Gastrocnemius medialis (tissue), 4 donors: Measurements from ENCODE around the gene SYTL1. TPM values are rescaled to one million over a fixed set of nuclear protein-coding genes. Genes with fewer than 3 reads are reported as not detected.
A peak's percentile ranks its signal among the peaks of the same experiment; 100 is the strongest.

Experiments
- ATAC-seq, 2 donors: fragments of 150-250 bp; one replicate each; pipeline ENCODE4 v1.9.1; 2016
- DNase-seq, 2 donors: peaks; one replicate each; pipeline ENCODE4 v3.0.0-alpha.2; 2019
- H3K27ac ChIP-seq, 4 donors: fragments of 200-600 bp; sonication (generic); 1 replicate in 1 of 4; 2 replicates in 3 of 4; pipeline ENCODE4 v1.5.1; 2016 to 2018; ENCODE audit warnings: mild to moderate bottlenecking in 2 of 4, moderate library complexity in 1 of 4
- H3K27me3 ChIP-seq, 3 donors: fragments of 200-600 bp; sonication (generic) in 2 of 3; 1 replicate in 1 of 3; 2 replicates in 2 of 3; pipeline versions ENCODE4 v1.5.1 to v1.6.0; 2016 to 2019; ENCODE audit warnings: mild to moderate bottlenecking in 1 of 3, moderate library complexity in 1 of 3
- H3K36me3 ChIP-seq, 2 donors: fragments of 200-600 bp; sonication (generic) in 1 of 2; one replicate each; pipeline ENCODE4 v1.5.1; 2017 to 2018
- H3K4me1 ChIP-seq, 2 donors: fragments of 200-600 bp; sonication (generic) in 1 of 2; one replicate each; pipeline ENCODE4 v1.5.1; 2016 to 2017; ENCODE audit warnings: mild to moderate bottlenecking in 2 of 2
- H3K4me3 ChIP-seq, 4 donors: fragments of 200-600 bp; sonication (generic) in 3 of 4; 1 replicate in 1 of 4; 2 replicates in 3 of 4; pipeline ENCODE4 v1.5.1; 2016 to 2019; ENCODE audit warnings: mild to moderate bottlenecking in 2 of 4
- H3K9me3 ChIP-seq, 3 donors: fragments of 200-600 bp; sonication (generic) in 2 of 3; 1 replicate in 1 of 3; 2 replicates in 2 of 3; pipeline ENCODE4 v1.5.1; 2016 to 2019
- POLR2A ChIP-seq, 2 donors: fragments of 450-650 bp; IDR thresholded peaks; one replicate each; pipeline ENCODE4 v1.6.1; 2017; ENCODE audit warnings: antibody characterized with exemption in 2 of 2, mild to moderate bottlenecking in 2 of 2, moderate library complexity in 2 of 2
- in situ Hi-C, 4 donors: fragments of 200-750 bp; cut with MboI; loops; one replicate each; pipeline versions ENCODE4 v1.15.0 to v1.8.0; 2017; ENCODE audit warnings: low sequenced_read_pairs in 4 of 4
- intact Hi-C: fragments of 100-400 bp; cut with DNase I; formaldehyde crosslinking; loops from one replicate; pipeline ENCODE4 v1.15.1; 2023; ENCODE audit warnings: low total_unique reads
- total RNA-seq, 4 donors: library from RNA; depleted of rRNA; stranded (reverse); fragments of >200 nt; gene quantifications; one replicate each; pipeline versions ENCODE4 v1.1.0 to v1.2.3, GENCODE V29; 2016
- TF ChIP-seq, protein P1 (sequence below), 5 experiments: fragments of 450-650 bp in 3 of 5; fragments of 200-600 bp in 2 of 5; sonication (generic) in 2 of 5; IDR thresholded peaks in 4 of 5; conservative IDR thresholded peaks in 1 of 5; 1 replicate in 4 of 5; 2 replicates in 1 of 5; pipeline ENCODE4 v1.5.1; 2016 to 2019; ENCODE audit warnings: antibody characterized with exemption in 5 of 5, mild to moderate bottlenecking in 3 of 5, moderate library complexity in 3 of 5

SYTL1 gene, protein sequence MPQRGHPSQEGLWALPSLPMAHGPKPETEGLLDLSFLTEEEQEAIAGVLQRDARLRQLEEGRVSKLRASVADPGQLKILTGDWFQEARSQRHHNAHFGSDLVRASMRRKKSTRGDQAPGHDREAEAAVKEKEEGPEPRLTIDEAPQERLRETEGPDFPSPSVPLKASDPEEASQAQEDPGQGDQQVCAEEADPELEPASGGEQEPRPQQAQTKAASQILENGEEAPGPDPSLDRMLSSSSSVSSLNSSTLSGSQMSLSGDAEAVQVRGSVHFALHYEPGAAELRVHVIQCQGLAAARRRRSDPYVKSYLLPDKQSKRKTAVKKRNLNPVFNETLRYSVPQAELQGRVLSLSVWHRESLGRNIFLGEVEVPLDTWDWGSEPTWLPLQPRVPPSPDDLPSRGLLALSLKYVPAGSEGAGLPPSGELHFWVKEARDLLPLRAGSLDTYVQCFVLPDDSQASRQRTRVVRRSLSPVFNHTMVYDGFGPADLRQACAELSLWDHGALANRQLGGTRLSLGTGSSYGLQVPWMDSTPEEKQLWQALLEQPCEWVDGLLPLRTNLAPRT
- under 1 TPM in 1 of 4 donors, not detected in 3; 0.66 TPM for total RNA-seq

DNA sequence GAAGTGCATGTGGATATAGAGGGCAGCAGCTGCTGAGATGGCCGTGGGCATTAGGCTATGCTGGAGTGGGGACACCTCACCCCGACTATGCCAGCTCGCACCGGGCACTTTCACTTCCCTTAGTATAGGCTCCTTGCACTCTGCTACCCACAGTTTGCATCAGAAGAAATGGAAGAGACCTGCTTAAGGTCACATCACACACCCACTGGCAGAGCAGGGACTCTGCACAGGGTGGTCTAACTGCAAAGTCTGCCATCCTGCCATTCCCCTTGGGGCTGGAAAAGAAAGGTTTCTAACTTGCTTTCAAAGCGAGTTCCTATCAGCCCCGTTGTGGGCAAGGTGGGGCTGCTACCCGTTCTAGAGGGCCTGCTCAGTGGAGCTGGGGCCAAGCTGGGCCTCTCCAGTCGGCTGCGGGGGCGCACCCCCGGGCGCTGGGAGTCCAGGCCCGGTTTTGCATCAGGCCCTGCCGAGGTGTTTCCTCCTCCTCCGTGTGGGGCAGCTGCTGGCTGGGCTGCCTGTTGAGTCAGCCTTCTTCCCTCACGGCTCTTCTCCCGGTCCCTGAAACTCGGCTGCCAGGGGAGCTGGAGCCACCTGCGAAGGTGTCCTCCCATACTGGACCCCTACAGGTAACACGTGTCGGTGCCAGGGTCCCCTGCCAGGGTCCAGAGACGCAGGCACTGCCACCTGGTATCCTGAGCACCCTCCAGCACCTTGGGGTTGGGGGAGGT is at the start of gene SYTL1:
TSS of gene SYTL1 (plus strand) at position 498 of the 728 bp plus-strand sequence. CDS start 3,313 bp downstream, outside the sequence.
- TF ChIP-seq, protein P1, sequence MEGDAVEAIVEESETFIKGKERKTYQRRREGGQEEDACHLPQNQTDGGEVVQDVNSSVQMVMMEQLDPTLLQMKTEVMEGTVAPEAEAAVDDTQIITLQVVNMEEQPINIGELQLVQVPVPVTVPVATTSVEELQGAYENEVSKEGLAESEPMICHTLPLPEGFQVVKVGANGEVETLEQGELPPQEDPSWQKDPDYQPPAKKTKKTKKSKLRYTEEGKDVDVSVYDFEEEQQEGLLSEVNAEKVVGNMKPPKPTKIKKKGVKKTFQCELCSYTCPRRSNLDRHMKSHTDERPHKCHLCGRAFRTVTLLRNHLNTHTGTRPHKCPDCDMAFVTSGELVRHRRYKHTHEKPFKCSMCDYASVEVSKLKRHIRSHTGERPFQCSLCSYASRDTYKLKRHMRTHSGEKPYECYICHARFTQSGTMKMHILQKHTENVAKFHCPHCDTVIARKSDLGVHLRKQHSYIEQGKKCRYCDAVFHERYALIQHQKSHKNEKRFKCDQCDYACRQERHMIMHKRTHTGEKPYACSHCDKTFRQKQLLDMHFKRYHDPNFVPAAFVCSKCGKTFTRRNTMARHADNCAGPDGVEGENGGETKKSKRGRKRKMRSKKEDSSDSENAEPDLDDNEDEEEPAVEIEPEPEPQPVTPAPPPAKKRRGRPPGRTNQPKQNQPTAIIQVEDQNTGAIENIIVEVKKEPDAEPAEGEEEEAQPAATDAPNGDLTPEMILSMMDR (IDR thresholded peaks at IDR 0.05 in 4 of 5, conservative IDR thresholded peaks at IDR 0.05 in 1 of 5): no peak
- no peak for TF ChIP-seq POLR2A (IDR thresholded peaks at IDR 0.05)
- Histone ChIP-seq H3K4me1 (no peaks in the 10 kb centered on the region), H3K36me3 (no peaks in the 10 kb centered on the region), H3K4me3 (no peak within 1 kb of the TSS), H3K27me3 (peaks cover 0 to 4% (median 0%) of the 10 kb centered on the region in 3 donors), H3K9me3 (no peaks in the 10 kb centered on the region), H3K27ac (no peak within 1 kb of the TSS)
- ATAC-seq (peak in 1 of 2 donors; percentile 29), DNase-seq (no peak)
- in situ Hi-C loops: no loop called here
- intact Hi-C loops: no loop called here

DNA sequence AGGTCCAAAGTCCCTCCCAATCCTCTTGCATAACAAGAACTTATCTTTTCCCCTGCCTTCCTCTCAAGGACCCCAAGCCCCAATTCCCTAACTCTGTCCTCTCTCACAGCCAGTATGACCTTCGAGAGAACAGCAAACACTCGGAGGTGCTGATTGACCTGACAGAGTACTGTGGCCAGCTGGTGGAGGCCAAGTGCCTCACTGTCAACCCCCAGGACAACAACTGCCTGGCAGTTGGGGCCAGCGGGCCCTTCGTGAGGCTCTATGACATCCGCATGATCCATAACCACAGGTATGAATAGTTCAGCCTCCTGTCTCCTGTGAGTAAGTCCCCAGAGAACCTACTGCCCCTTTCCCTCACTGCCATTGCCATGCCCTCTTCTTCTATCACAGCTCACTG is 49.7 kb upstream of the SYTL1 start:
- peaks cover 4 to 60% of the 10 kb centered on the region in 2 donors for H3K36me3 ChIP-seq
- in situ Hi-C loops: no loop called here
- ATAC-seq (no peak), DNase-seq (no peak)
- H3K27ac ChIP-seq: no peak overlapping the region
- TF ChIP-seq POLR2A (IDR thresholded peaks at IDR 0.05): no peak
- TF ChIP-seq, protein P1 (IDR thresholded peaks at IDR 0.05 in 4 of 5, conservative IDR thresholded peaks at IDR 0.05 in 1 of 5): no peak
- H3K27me3 ChIP-seq: no peaks in the 10 kb centered on the region
- intact Hi-C loops: no loop called here
- no peak overlapping the region for H3K4me3 ChIP-seq
- peaks cover 0 to 4% of the 10 kb centered on the region in 2 donors for H3K4me1 ChIP-seq
- H3K9me3 ChIP-seq: no peaks in the 10 kb centered on the region

DNA sequence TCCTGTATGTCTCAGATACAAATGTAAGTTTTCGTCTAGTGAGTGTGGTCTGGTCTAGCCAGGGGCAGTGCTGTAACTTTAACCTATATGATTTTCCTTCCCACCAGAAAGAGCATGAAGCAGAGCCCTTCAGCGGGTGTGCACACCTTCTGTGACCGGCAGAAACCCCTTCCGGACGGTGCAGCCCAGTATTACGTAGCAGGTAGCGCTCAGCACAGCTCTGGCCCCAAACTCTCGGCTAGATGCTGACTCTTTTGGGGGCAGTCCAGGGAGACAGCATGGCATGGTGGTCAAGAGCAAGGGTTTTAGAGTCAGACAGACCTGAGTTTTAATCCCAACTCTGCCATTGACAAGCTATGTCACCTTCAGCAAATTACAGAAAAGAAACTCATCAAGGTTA is 47.9 kb upstream of the SYTL1 start:
- TF ChIP-seq, protein P1 (IDR thresholded peaks at IDR 0.05 in 4 of 5, conservative IDR thresholded peaks at IDR 0.05 in 1 of 5): no peak
- TF ChIP-seq POLR2A (IDR thresholded peaks at IDR 0.05): no peak
- DNase-seq: no peak
- H3K36me3 ChIP-seq: peaks cover 6 to 66% of the 10 kb centered on the region in 2 donors
- no peak for ATAC-seq
- no peak overlapping the region for H3K4me3 ChIP-seq
- H3K27ac ChIP-seq: no peak overlapping the region
- H3K27me3 ChIP-seq: no peaks in the 10 kb centered on the region
- peaks cover 9 to 14% of the 10 kb centered on the region in 2 donors for H3K4me1 ChIP-seq
- intact Hi-C loops: no loop called here
- in situ Hi-C loops: no loop called here
- no peaks in the 10 kb centered on the region for H3K9me3 ChIP-seq

DNA sequence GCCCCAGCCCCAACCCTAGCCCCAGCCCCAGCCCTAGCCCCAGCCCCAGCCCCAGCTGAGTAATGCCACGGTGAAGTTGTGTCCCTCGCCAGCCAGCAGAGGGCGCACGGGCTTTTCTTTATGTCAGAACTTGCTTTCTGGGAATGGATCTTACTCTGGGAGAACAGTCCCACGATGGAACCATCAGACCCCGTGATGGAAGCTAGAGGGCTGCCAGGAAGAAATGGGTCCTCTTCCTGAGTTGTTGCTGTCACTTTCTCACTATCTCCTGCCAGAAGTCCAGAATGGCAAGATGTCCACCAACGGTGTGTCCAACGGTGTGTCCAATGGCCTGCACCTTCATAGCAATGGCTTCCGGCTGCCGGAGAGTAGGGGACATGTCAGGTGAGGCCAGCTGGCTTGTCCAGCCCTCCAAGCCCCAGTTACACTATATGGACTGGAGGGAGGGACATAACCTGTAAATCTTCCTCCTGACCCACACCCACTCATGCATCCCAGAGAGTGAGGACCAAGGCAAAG is 45.0 kb upstream of the SYTL1 start:
- Histone ChIP-seq H3K27me3 (no peaks in the 10 kb centered on the region), H3K4me1 (peaks cover 27 to 37% of the 10 kb centered on the region in 2 donors), H3K27ac (no peak overlapping the region), H3K36me3 (peaks cover 6 to 56% of the 10 kb centered on the region in 2 donors), H3K4me3 (no peak overlapping the region), H3K9me3 (no peaks in the 10 kb centered on the region)
- ATAC-seq (peak in 1 of 2 donors; percentile 39), DNase-seq (peak in 1 of 2 donors; percentile 46)
- intact Hi-C loops (loop anchor here (5.0 kb wide), 1 partner anchor 310 kb away; no protein-coding TSS in a partner anchor), in situ Hi-C loops (no loop called here)
- no peak for TF ChIP-seq POLR2A (IDR thresholded peaks at IDR 0.05)
- TF ChIP-seq, protein P1 (IDR thresholded peaks at IDR 0.05 in 4 of 5, conservative IDR thresholded peaks at IDR 0.05 in 1 of 5): peak; percentile 17 to 79 (median 51)
